G401 (cell line): ENCODE measurements around the gene HOXB1. TPM values are rescaled to one million over a fixed set of nuclear protein-coding genes. Genes with fewer than 3 reads are reported as not detected.

Experiments used
- DNase-seq: peaks from one replicate; pipeline ENCODE4 v3.0.0-alpha.2; 2015; ENCODE audit warnings: low spot score
- in situ Hi-C: cut with HindIII; loops from 2 replicates; pipeline ENCODE4 v1.10.0; 2016; ENCODE audit warnings: low sequenced_read_pairs, mixed read lengths
- total RNA-seq: library from RNA; depleted of rRNA; stranded (reverse); fragments of >200 nt; shearing (Covaris generic); gene quantifications from 2 replicates; pipeline ENCODE4 v1.2.3, GENCODE V29; 2014

Gene HOXB1
- total RNA-seq, 1 experiment from 2014 or later: not detected

GRCh38 chr17:48506246-48506645, 24.6 kb downstream of the HOXB1 start:
- no peak for DNase-seq
- in situ Hi-C loops: no loop called here

GRCh38 chr17:48505788-48506187, 25.0 kb downstream of the HOXB1 start:
- in situ Hi-C loops: no loop called here
- no peak for DNase-seq

GRCh38 chr17:48504953-48505352, 25.9 kb downstream of the HOXB1 start:
- in situ Hi-C loops: no loop called here

GRCh38 chr17:48503747-48504146, 27.1 kb downstream of the HOXB1 start:
- DNase-seq: no peak
- in situ Hi-C loops: no loop called here

More at GRCh38 chr17:48504953-48505352, 25.9 kb downstream of the HOXB1 start:
- DNase-seq: no peak

- no peak for DNase-seq
- in situ Hi-C loops: no loop called here
Measured at GRCh38 chr17:48502901-48503300, 27.9 kb downstream of the HOXB1 start.

- DNase-seq: no peak
- in situ Hi-C loops: no loop called here
Measured at GRCh38 chr17:48502312-48502711, 28.5 kb downstream of the HOXB1 start.

GRCh38 chr17:48500435-48501426, 30.1 kb downstream of the HOXB1 start:
- peak; percentile 6 for DNase-seq
- in situ Hi-C loops: no loop called here

- no peak for DNase-seq
- in situ Hi-C loops: no loop called here
Measured at GRCh38 chr17:48499735-48500434, 30.9 kb downstream of the HOXB1 start.

- DNase-seq: no peak
- in situ Hi-C loops: no loop called here
Measured at GRCh38 chr17:48499248-48499647, 31.6 kb downstream of the HOXB1 start.

- in situ Hi-C loops: no loop called here
- DNase-seq: no peak
Measured at GRCh38 chr17:48498164-48498850, 32.5 kb downstream of the HOXB1 start.

- in situ Hi-C loops: no loop called here
- no peak for DNase-seq
Measured at GRCh38 chr17:48497103-48497502, 33.7 kb downstream of the HOXB1 start.

GRCh38 chr17:48494335-48494734, 36.5 kb downstream of the HOXB1 start:
- in situ Hi-C loops: no loop called here
- DNase-seq: no peak

- in situ Hi-C loops: no loop called here
- no peak for DNase-seq
Measured at GRCh38 chr17:48492401-48493298, 38.2 kb downstream of the HOXB1 start.

- in situ Hi-C loops: no loop called here
- DNase-seq: no peak
Measured at GRCh38 chr17:48491527-48492273, 39.1 kb downstream of the HOXB1 start.

GRCh38 chr17:48490451-48490892, 40.3 kb downstream of the HOXB1 start:
- DNase-seq: no peak
- in situ Hi-C loops: no loop called here

- in situ Hi-C loops: no loop called here
- no peak for DNase-seq
Measured at GRCh38 chr17:48489781-48490180, 41.0 kb downstream of the HOXB1 start.

- in situ Hi-C loops: no loop called here
- DNase-seq: no peak
Measured at GRCh38 chr17:48488548-48489106, 42.2 kb downstream of the HOXB1 start.

GRCh38 chr17:48487221-48487620, 43.6 kb downstream of the HOXB1 start:
- in situ Hi-C loops: no loop called here
- no peak for DNase-seq
